Suppressor macrophage treated with lipopolysaccharide for 4 hours (primary cell): Measurements from ENCODE around the gene MPPED1.

ENCODE experiments used
- DNase-seq: peaks from one replicate; pipeline ENCODE4 v3.0.0-alpha.2; 2020

Gene MPPED1

GRCh38 chr22:43432883-43433415 lies 21.1 kb downstream of the MPPED1 start:
- DNase-seq, result no peak

DNA sequence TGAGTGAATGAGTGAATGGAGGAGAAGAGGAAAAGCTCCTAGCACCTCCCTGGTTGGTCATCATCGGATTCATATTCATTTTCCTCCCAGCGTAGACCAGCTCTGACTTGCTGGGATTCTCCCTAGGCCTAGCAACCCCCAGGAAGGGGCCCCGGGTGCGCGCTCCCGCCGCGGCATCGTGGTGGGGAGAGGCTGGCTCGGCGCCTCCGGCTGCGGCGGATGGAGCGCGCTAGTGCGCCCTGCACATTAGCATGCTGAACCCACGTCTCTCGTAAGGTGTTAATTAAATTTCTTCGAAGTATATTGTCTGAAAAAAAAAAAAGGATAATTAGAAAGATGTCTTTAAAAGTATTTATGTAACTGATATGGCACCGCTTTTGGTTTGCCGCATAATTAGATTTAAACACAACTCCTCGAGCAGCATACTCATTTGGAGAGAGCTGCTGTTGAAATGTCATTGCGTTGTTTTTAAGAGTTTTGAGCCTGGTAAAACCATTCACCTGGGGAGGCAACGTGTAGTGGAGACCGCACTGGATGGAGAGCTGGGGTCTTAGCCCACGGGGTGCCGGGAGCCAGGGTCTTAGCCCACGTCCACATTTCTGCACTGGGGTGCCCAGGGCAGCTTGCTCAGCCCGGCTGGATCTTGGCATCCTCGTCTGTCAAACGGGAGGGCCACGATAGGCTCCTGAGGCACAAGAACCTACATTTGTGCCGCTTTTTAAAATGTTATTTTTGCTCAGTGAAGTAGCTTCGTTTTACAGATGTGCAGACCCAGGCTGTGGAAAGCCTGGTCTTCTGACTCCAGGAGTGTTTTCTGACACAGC lies 21.8 kb downstream of the MPPED1 start:
- DNase-seq, result no peak

- DNase-seq, result no peak
Observed at GRCh38 chr22:43434275-43434927, 22.6 kb downstream of the MPPED1 start.

- DNase-seq, result no peak
Observed at GRCh38 chr22:43434928-43435311, 23.1 kb downstream of the MPPED1 start.

DNA sequence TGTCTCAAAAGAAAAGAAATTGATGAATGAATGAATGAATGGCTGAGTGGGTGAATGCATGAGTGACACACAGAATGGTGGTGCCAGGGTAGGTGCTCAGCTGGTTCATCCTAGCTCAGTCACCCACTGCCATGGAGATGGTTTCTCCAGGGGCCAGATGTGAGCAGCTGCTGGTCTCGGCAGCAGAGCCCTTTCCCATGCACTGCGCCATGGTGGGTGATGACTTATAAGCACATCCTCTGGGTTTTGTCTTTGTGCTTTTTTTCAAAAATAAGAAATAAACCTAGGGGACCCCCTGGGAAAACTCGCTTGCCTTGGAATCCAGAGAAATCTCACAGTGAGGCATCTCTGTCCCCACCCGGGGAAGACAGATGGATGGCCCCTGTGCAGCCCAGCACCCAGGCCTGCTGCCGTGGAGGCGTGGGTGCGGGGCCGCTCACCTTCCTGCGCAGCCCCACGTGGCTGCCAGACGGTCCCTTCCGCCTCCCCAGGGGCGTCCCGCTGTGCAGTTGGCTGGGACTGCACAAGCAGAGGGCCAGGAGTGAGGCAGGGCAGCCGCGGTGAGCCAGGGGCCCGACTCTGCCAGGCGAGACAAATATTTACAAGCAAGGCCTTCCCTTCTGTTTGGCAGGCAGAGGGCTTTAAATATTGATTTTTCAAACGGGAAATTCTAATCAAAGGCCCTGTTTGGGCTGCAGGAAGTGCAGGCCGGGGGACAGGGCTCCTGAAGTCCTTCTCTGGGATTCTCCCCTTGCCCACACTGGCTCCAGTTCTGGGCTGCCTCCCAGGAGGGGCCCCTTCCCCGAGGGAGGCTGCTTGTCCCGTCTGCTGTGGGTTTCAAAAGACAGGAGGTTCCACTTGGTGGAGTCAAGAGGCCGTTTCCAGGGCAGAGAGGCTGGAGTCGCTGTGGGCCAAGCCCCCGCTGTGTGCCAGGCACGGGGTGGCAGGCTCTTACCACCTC lies 24.3 kb downstream of the MPPED1 start:
- no peak for DNase-seq

- DNase-seq, result no peak
Observed at GRCh38 chr22:43436868-43437267, 25.1 kb downstream of the MPPED1 start.

- DNase-seq, result no peak
Observed at GRCh38 chr22:43437871-43438475, 26.2 kb downstream of the MPPED1 start.

DNA sequence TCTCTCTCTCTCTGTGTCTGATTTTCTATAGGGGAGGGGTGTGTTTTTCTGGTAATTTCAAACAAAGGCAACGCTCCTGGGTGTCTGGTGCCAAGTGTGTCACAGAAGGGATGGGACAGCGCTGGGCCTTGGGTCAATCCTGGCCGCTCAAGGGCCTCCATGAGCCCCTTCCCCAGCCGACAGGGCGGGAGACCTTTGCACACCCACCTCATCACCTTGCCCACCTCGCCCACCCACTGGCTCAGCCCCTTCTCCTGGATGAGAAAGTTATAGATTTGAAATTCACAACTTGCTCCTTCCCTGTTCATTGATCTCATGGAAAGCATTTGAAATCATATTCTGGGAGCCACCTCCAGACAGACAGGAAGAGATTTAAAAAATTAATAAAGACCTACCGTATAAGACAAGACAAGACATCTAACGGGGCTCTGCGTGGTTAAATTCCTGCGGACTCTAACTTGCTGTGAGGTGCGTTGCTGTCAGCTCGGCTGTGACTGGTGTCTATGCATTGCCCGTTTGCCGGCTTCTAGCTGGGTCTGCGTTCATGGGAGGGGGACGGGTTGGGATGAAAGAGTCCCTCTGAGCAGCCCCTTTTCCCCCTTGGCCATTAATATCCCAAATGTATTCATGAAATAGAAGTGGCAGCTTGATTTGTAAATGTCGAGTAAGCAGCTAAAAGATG lies 27.0 kb downstream of the MPPED1 start:
- no peak for DNase-seq

DNA sequence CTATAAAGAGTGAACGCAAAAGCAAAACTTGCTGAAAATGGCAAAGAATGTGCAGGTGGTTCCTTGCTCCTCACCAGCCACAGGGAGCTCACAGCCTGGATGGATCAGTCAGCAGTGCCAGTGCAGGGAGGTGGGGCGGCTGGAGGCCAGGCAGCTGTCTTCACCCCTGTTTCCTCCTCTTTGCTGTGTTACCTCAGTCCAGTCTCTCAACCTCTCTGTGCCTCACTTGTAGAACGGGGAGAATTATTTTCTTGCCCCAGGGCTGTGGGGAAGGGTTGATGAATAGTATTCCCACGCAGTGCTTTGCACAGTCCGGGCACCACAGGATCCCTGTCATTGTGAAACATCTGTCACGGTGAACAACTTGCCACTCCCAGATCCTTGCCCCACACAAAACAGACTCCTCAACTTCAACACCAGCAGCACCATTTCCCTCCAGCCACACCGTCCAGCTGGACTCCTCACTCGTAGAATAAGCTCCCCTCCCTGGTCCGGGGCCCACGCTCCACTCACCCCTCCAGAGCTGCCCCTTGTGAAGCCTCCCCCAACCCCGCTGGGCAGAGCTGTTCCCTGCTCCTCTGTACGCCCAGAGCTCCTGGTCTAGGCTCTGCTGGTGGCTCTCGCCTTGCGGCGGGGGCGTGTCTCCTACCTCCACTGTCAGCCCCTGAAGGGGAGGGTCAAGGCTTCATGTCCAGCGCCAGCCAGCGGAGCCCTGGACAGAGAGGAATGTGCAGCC lies 27.7 kb downstream of the MPPED1 start:
- DNase-seq, result no peak

DNA sequence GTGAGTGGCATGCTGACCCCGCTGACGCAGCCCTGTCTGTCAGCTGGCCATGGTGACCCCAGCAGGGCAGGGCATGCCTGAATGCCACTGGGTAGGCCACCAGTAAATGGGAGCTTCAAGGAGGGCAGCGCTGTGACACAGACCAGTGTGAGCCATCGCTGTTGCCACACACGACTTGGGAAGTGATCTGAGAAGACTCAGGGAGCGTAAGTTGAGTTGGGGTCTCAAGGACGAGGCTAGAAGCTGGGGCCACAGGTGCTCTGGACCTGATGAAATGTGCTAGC lies 28.2 kb downstream of the MPPED1 start:
- DNase-seq, result no peak

DNA sequence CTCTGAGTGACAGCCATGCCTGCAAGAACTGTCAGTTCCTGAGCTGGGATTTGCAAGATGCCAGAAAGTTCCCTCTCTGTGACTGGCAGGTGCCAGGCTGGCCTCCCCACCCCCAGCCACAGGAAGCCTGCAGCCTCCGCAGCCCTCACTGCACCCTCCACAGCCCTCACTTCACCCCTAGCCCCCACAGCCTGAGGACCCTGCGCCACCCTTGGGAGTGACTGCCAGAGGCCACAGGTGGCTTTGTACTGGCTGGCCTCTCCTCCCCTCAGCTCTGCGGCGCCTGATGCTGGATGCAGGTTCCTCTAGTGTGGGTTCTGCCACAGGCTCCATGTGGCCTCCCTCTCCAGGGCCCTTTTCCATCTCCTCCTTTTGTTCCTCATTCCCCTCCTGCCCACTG lies 28.7 kb downstream of the MPPED1 start:
- no peak for DNase-seq

DNA sequence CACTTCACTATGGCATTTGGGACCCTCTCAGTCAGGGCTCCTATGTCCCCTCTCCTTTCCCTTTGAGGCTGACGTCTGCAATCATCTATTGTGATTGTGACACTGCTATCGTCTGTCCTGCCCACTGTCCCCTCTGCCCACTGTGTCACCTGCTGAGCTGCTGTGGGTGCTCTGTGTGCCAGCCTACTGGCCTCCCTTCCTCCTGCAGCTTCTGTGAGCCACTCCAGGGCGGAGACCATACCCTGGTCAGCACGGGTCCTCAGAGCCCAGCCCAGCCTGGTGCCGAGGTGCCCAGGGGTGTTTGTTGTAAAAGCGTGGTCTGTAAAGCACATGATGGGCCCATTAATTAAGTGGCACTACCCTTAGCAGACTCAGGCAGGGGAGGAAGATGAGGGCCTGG lies 29.4 kb downstream of the MPPED1 start:
- no peak for DNase-seq

DNA sequence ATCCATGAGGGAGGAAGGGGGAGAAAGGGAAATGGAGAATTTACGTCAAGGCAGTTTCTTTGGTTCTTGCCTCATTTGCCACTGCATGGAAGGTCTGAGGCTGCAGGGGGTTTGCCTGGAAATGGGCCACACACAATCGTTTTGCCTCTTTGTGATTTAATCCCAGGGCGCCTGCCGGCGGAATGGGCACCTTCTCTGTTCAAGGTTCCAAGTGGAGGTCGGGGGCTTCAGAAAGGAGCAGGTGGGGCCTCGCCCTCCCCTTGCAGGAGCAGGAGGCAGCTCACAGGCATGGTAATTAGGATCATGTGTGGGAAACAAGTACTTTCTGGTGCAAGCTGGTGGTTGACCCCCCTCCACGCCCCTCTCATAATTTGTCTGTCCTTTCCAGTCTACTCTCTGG lies 29.9 kb downstream of the MPPED1 start:
- DNase-seq, result no peak

DNA sequence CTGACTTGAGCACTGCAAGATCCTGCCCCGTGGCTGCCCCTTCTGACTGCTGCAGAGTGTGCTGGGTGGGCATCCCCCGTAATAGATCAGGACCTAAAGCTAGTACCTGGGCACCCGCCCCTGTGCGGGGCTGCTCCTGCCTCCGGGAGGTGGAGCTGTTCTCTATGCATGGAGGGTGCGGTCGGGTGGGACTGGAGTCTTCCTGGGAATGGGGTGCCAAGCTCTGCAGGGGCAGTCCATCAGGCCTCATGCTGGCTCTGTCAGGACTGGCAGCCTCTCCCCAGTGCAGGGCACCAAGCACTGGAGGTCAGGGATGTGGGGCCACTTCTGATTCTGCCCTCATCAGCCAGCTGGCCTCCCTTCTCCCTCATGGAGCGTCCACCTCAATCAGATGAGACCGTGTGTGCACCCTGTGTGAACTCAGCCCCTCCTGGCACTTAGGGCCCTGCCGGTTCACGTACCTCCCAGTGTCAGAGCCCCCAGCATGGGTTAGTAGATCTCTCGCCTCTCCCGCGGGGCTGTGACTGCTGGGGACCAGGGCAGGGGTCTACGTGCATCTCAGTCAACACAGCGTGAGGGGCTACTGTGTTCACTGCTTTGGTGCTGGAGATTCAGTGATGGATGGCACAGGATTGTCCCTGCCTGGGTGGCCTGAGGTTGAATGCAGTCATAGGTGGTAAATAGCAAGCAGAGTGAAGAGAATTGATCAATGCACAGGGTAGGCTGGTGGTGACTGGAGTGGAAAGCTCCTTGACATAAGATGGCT lies 30.8 kb downstream of the MPPED1 start:
- no peak for DNase-seq

DNA sequence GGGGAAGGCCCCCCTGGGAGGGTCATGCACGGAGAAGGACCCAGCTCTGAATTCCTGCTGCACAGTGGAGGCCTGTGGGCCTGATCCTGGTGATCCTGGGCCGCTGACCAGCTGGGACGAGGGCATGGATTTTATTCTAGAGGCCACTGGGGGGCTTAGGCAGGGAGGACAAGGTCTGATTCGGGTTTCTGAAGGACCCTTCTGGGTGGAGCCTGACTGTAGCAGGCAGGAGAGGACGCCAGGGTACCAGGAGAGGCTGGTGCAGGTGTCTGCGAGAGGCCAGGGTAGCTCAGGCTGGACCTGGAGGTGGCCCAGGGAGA lies 31.3 kb downstream of the MPPED1 start:
- no peak for DNase-seq

DNA sequence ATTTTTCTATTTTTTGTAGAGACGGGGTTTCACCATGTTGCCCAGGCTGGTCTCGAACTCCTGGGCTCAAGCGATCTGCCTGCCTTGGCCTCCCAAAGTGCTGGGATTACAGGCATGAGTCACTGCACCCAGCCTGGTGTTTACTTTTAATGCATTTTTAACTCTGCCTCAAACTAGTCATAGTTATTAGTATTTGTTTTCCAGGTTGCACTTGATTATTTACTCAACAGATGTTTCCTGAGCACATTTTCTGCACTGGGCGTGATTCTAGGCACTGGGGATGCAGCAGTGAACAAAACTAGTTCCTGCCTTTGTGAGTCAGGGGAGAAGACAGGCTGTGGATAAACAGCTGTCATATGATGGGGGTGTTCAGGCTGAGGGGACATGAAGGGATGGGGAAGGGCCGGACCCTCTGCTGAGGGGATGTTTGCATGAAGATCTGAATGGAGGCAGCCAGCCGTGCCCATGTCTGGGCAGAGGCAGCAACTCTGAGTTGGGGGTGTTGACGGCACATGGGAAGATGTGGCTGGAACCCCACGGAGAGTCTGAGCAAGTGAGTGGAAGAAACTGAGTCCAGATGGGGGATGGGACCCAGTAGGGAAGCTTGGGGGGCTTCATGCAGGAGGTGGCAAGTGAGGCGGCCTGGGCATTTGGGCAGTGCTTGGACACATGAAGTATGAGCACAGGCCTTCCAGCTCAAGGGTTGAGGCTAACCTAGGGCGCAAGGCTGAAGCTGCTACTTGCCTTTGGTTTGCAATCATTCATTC lies 34.4 kb downstream of the MPPED1 start:
- DNase-seq, result no peak

DNA sequence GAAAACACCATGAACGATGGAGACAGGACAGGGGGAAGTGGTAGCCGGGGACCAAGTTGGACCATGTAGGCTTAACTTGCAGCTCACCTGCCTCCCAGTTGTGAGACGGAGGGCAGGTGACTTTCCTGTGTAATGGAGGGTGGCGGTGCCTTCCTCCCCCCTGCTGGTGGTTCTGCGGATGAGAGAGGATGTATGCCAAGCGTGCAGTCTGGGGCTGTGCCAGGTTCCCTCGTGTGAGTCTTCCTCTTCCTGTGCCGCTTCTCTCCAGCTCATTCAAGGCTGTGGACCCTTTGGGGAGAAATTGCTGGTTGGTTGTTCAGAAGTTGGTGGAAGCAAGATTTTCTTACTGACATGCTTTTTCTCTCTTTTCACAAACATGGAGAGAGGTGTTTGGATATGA lies 35.1 kb downstream of the MPPED1 start:
- no peak for DNase-seq

- no peak for DNase-seq
Observed at GRCh38 chr22:43447380-43447779, 35.6 kb downstream of the MPPED1 start.

- peak; percentile 5 for DNase-seq
Observed at GRCh38 chr22:43448048-43448447, 36.2 kb downstream of the MPPED1 start.

DNA sequence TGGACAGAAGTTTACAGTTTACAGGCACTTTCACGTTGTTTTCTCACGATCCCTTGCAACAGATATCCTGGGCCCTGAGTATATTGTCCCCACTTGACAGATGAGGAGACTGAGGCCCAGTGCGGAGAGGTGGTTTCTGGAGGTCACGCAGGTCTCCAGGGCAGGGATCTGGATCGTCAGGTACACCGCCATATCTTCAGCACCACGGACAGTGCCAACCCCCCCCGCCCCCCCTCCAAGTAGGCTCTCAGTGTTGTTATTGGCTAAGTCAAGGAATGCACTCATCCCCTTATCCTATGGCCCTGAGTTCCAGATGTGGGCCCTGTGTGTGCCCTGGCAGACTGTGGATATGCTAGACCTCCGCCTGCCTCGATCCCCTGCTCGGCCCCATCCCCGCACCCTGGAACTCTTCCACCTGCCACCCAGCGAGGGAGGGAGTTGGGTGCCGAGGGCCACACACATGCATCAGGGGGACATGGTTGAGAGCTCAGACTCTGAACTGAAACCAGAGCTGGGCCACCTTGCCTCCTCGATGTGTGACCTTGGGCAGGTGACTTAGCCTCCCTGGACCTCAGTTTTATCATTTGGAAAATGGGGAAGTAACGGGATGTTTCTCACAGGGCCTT lies 37.5 kb downstream of the MPPED1 start:
- no peak for DNase-seq
